GM18909 (cell line): Measurements from ENCODE around the gene GGA1.
"Not testable (repeated sequence)": the region's sequence is repeated elsewhere in the genome, so short reads cannot be mapped to it uniquely, and the experiment has no call there.

Source experiments
- ATAC-seq: cut with Tn5 transposase; IDR thresholded peaks from one replicate; pipeline ENCODE4 v1.9.1; 2021; ENCODE audit warnings: mild to moderate bottlenecking; ENCODE audit not compliant: unreplicated experiment, poor library complexity

The GGA1 gene

GRCh38 chr22:37570661-37570976, 38.0 kb upstream of the GGA1 start:
- no peak for ATAC-seq

GRCh38 chr22:37571258-37571991, 37.2 kb upstream of the GGA1 start:
- no peak for ATAC-seq

GRCh38 chr22:37571992-37572373, 36.7 kb upstream of the GGA1 start:
- ATAC-seq: no peak

GRCh38 chr22:37575490-37576003, 33.1 kb upstream of the GGA1 start:
- no peak for ATAC-seq

- ATAC-seq: no peak
These were observed 30.6 kb upstream of the GGA1 start for GRCh38 chr22:37578002-37578401.

GRCh38 chr22:37581504-37581903, 27.1 kb upstream of the GGA1 start:
- no peak for ATAC-seq

- no peak for ATAC-seq
These were observed 26.1 kb upstream of the GGA1 start for GRCh38 chr22:37582526-37582925.

GRCh38 chr22:37588546-37589215, 20.0 kb upstream of the GGA1 start:
- ATAC-seq: no peak

- ATAC-seq: no peak
These were observed 19.0 kb upstream of the GGA1 start for GRCh38 chr22:37589636-37590035.

GRCh38 chr22:37591081-37591480, 17.6 kb upstream of the GGA1 start:
- ATAC-seq: not testable (repeated sequence)

GRCh38 chr22:37591823-37592404, 16.7 kb upstream of the GGA1 start:
- no peak for ATAC-seq

- ATAC-seq: no peak
These were observed 14.4 kb upstream of the GGA1 start for GRCh38 chr22:37594237-37594636.

GRCh38 chr22:37599153-37599552, 9.5 kb upstream of the GGA1 start:
- no peak for ATAC-seq

- no peak for ATAC-seq
These were observed 7.5 kb upstream of the GGA1 start for GRCh38 chr22:37601203-37601539.

- no peak for ATAC-seq
These were observed 6.8 kb upstream of the GGA1 start for GRCh38 chr22:37601540-37602442.

GRCh38 chr22:37602546-37603277, 5.9 kb upstream of the GGA1 start:
- ATAC-seq: not testable (repeated sequence)

GRCh38 chr22:37604074-37604473, 4.6 kb upstream of the GGA1 start:
- ATAC-seq: no peak

- no peak for ATAC-seq
These were observed 3.8 kb upstream of the GGA1 start for GRCh38 chr22:37604875-37605274.

- peak; percentile 39 for ATAC-seq
These were observed 1.4 kb upstream of the GGA1 start for GRCh38 chr22:37607010-37607934.
